Measurements from ENCODE around the gene ZKSCAN1. TPM values are rescaled to one million over a fixed set of nuclear protein-coding genes. Genes with fewer than 3 reads are reported as not detected.
"Not testable (repeated sequence)": the region's sequence is repeated elsewhere in the genome, so short reads cannot be mapped to it uniquely, and the experiment has no call there.

The ZKSCAN1 gene
- total RNA-seq, 4 donors from 2014 or later: 20.9 to 96.7 (median 53.6) TPM

GRCh38 chr7:100007887-100008286 is 7.5 kb upstream of the ZKSCAN1 start:
- no peak for DNase-seq
- intact Hi-C loops (cut with DNase I; ENCODE audit: low total_unique reads): no loop called here
- TF ChIP-seq CTCF (IDR thresholded peaks at IDR 0.05) (no peak), POLR2A (IDR thresholded peaks at IDR 0.05) (no peak)
- H3K36me3 ChIP-seq: no peaks in the 10 kb centered on the region
- no peaks in the 10 kb centered on the region for H3K9me3 ChIP-seq
- no peaks in the 10 kb centered on the region for H3K4me1 ChIP-seq
- no peaks in the 10 kb centered on the region for H3K27me3 ChIP-seq
- H3K4me3 ChIP-seq: no peak overlapping the region
- no peak overlapping the region for H3K27ac ChIP-seq

- H3K4me1 ChIP-seq: no peaks in the 10 kb centered on the region
- no peak overlapping the region for H3K27ac ChIP-seq
- no peak overlapping the region for H3K4me3 ChIP-seq
- no peaks in the 10 kb centered on the region for H3K9me3 ChIP-seq
- DNase-seq: no peak
- no peaks in the 10 kb centered on the region for H3K27me3 ChIP-seq
- intact Hi-C loops (cut with DNase I; ENCODE audit: low total_unique reads): no loop called here
- TF ChIP-seq CTCF (IDR thresholded peaks at IDR 0.05): no peak
- TF ChIP-seq POLR2A (IDR thresholded peaks at IDR 0.05): no peak
- H3K36me3 ChIP-seq: no peaks in the 10 kb centered on the region
These were observed 6.9 kb upstream of the ZKSCAN1 start for GRCh38 chr7:100008525-100008924.

GRCh38 chr7:100009952-100010351 is 5.4 kb upstream of the ZKSCAN1 start:
- H3K27me3 ChIP-seq; intact Hi-C loops (cut with DNase I; ENCODE audit: low total_unique reads); H3K9me3 ChIP-seq; H3K27ac ChIP-seq; H3K36me3 ChIP-seq; H3K4me3 ChIP-seq; H3K4me1 ChIP-seq; DNase-seq: not testable (repeated sequence)

GRCh38 chr7:100010901-100011300 is 4.5 kb upstream of the ZKSCAN1 start:
- Histone ChIP-seq H3K36me3 (no peaks in the 10 kb centered on the region), H3K9me3 (no peaks in the 10 kb centered on the region), H3K4me3 (no peak overlapping the region), H3K4me1 (no peaks in the 10 kb centered on the region), H3K27me3 (no peaks in the 10 kb centered on the region), H3K27ac (no peak overlapping the region)
- no peak for TF ChIP-seq POLR2A (IDR thresholded peaks at IDR 0.05)
- no peak for TF ChIP-seq CTCF (IDR thresholded peaks at IDR 0.05)
- intact Hi-C loops (cut with DNase I; ENCODE audit: low total_unique reads): no loop called here
- no peak for DNase-seq

- Histone ChIP-seq H3K4me1 (peaks cover 0 to 2% of the 10 kb centered on the region in 2 donors), H3K36me3 (no peaks in the 10 kb centered on the region), H3K9me3 (no peaks in the 10 kb centered on the region), H3K27ac (no peak overlapping the region), H3K4me3 (no peak overlapping the region), H3K27me3 (no peaks in the 10 kb centered on the region)
- DNase-seq: no peak
- intact Hi-C loops (cut with DNase I; ENCODE audit: low total_unique reads): no loop called here
- TF ChIP-seq POLR2A (IDR thresholded peaks at IDR 0.05): no peak
- TF ChIP-seq CTCF (IDR thresholded peaks at IDR 0.05): no peak
These were observed 3.9 kb upstream of the ZKSCAN1 start for GRCh38 chr7:100011516-100011915.

- intact Hi-C loops (cut with DNase I; ENCODE audit: low total_unique reads); H3K27ac ChIP-seq; DNase-seq: not testable (repeated sequence)
These were observed 2.7 kb upstream of the ZKSCAN1 start for GRCh38 chr7:100012385-100013327.

More at GRCh38 chr7:100012385-100013327, 2.7 kb upstream of the ZKSCAN1 start:
- H3K36me3 ChIP-seq, H3K9me3 ChIP-seq, H3K27me3 ChIP-seq, H3K4me1 ChIP-seq, H3K4me3 ChIP-seq: not testable (repeated sequence)
